ENCODE data around the gene KDM5B. TPM values are rescaled to one million over a fixed set of nuclear protein-coding genes. Genes with fewer than 3 reads are reported as not detected.

The KDM5B gene
- total and polyA plus RNA-seq, 9 of the 15 experiments (the other 6 are each of a cell fraction or from before 2014, with no cell fraction given), result 15.4 to 90.6 (median 57.1) TPM

GRCh38 chr1:202811296-202812175 lies 3.3 kb upstream of the KDM5B start (continued):
- TF ChIP-seq ZNF124 (CRISPR knock-in tag; IDR thresholded peaks at IDR 0.05) (no peak), RBM25 (IDR thresholded peaks at IDR 0.05; ENCODE audit: low read depth, low read length, severe bottlenecking) (no peak), NFIX (CRISPR knock-in tag; IDR thresholded peaks at IDR 0.05; ENCODE audit: low read depth) (no peak), ILF3 (IDR thresholded peaks at IDR 0.05; ENCODE audit: borderline replicate concordance) (no peak), CBFA2T2 (conservative IDR thresholded peaks at IDR 0.05) (no peak), TRIM28 (IDR thresholded peaks at IDR 0.05) (no peak), CHD1 (IDR thresholded peaks at IDR 0.05; ENCODE audit: low read length) (peak; percentile 65), TBL1XR1 (IDR thresholded peaks at IDR 0.05; ENCODE audit: low read length in 2 of 2) (no peak), CEBPG (CRISPR knock-in tag; IDR thresholded peaks at IDR 0.05) (no peak), CEBPG (tag; conservative IDR thresholded peaks at IDR 0.05 in 1 of 2, IDR thresholded peaks at IDR 0.05 in 1 of 2) (no peak), NEUROD1 (IDR thresholded peaks at IDR 0.05; ENCODE audit: borderline replicate concordance, low read depth, low read length, partially characterized antibody) (no peak), SRSF9 (IDR thresholded peaks at IDR 0.05; ENCODE audit: borderline replicate concordance, low read depth, low read length) (no peak), HMGXB4 (CRISPR knock-in tag; IDR thresholded peaks at IDR 0.05) (no peak), RFX1 (IDR thresholded peaks at IDR 0.05) (no peak), IRF9 (tag; IDR thresholded peaks at IDR 0.05) (no peak), FIP1L1 (IDR thresholded peaks at IDR 0.05; ENCODE audit: low read depth, low read length, poor library complexity, severe bottlenecking) (no peak), CBFB (CRISPR knock-in tag; IDR thresholded peaks at IDR 0.05) (0 out of 2 replicates have a peak, but pooled peaks have one; percentile 25), ETV6 (IDR thresholded peaks at IDR 0.05; ENCODE audit: borderline replicate concordance in 1 of 2, low read depth in 2 of 2, low read length in 1 of 2) (no peak), ETV6 (CRISPR knock-in tag; IDR thresholded peaks at IDR 0.05; ENCODE audit: borderline replicate concordance) (no peak), ZBTB17 (CRISPR knock-in tag; IDR thresholded peaks at IDR 0.05) (0 out of 2 replicates have a peak, but pooled peaks have one; percentile 11), SNRNP70 (optimal IDR thresholded peaks at IDR 0.05; ENCODE audit: low read depth, low read length) (no peak), KHSRP (IDR thresholded peaks at IDR 0.05) (no peak), BCL6 (CRISPR knock-in tag; IDR thresholded peaks at IDR 0.05) (no peak), ZNF12 (CRISPR knock-in tag; IDR thresholded peaks at IDR 0.05) (no peak), ZBTB8A (IDR thresholded peaks at IDR 0.05; ENCODE audit: partially characterized antibody) (no peak), ID3 (CRISPR knock-in tag; IDR thresholded peaks at IDR 0.05) (no peak), ID3 (tag; IDR thresholded peaks at IDR 0.05) (no peak), KDM4B (IDR thresholded peaks at IDR 0.05; ENCODE audit: borderline replicate concordance in 2 of 2, low read depth in 1 of 2) (no peak)

Measured in K562 (cell line).